Vagina (tissue), 2 donors: ENCODE results near the gene KAZN.

Experiments
- CTCF ChIP-seq, 3 experiments: fragments of 450-650 bp in 2 of 3; fragments of 200-600 bp in 1 of 3; sonication (generic) in 1 of 3; IDR thresholded peaks; one replicate each; pipeline ENCODE4 v1.5.1; 2017 to 2019; ENCODE audit warnings: antibody characterized with exemption in 3 of 3, mild to moderate bottlenecking in 2 of 3, moderate library complexity in 2 of 3
- POLR2A ChIP-seq, 2 donors: fragments of 450-650 bp; IDR thresholded peaks; one replicate each; pipeline ENCODE4 v1.6.1; 2017; ENCODE audit warnings: antibody characterized with exemption in 2 of 2, mild to moderate bottlenecking in 2 of 2, moderate library complexity in 2 of 2
- POLR2AphosphoS5 ChIP-seq, 2 donors: sonication (generic); formaldehyde crosslinking; IDR thresholded peaks; one replicate each; pipeline ENCODE4 v1.9.0; 2017; ENCODE audit warnings: antibody characterized with exemption in 2 of 2, mild to moderate bottlenecking in 2 of 2, low read depth in 1 of 2; ENCODE audit not compliant: insufficient read depth in 1 of 2

- no peak for TF ChIP-seq POLR2A (IDR thresholded peaks at IDR 0.05)
- TF ChIP-seq CTCF (IDR thresholded peaks at IDR 0.05) = no peak
- no peak for TF ChIP-seq POLR2AphosphoS5 (IDR thresholded peaks at IDR 0.05; ENCODE audit: insufficient read depth in 1 of 2, low read depth in 1 of 2)
Observed at GRCh38 chr1:15065736-15066135, 467.3 kb downstream of the KAZN start.
